HepG2 (cell line): Measurements from ENCODE around the gene FAM222A. TPM values are rescaled to one million over a fixed set of nuclear protein-coding genes. Genes with fewer than 3 reads are reported as not detected.
A peak's percentile ranks its signal among the peaks of the same experiment; 100 is the strongest.

Experiments used
- FOXA3 ChIP-seq: IDR thresholded peaks from 2 replicates; pipeline ENCODE4 v1.6.1; 2016; ENCODE audit warnings: missing genetic modification reagents, missing compliant biosample characterization
- FOXJ3 ChIP-seq: sonication (generic); formaldehyde crosslinking; IDR thresholded peaks from 2 replicates; pipeline ENCODE4 v1.4.0; 2020; ENCODE audit warnings: missing genetic modification reagents, mild to moderate bottlenecking, borderline replicate concordance
- GTF2F1 ChIP-seq: fragments of 150-350 bp; IDR thresholded peaks from 2 replicates; pipeline ENCODE4 v1.6.1; 2014; ENCODE audit warnings: low read length
- JUNB ChIP-seq: sonication (generic); formaldehyde crosslinking; IDR thresholded peaks from 2 replicates; pipeline ENCODE4 v1.8.0; 2022; ENCODE audit warnings: missing genetic modification reagents, mild to moderate bottlenecking, borderline replicate concordance
- MAFF ChIP-seq: IDR thresholded peaks from 2 replicates; pipeline ENCODE4 v1.6.1; 2011; ENCODE audit warnings: low read depth, low read length, improper control_type of control experiment
- MEF2D ChIP-seq: sonication (generic); formaldehyde crosslinking; IDR thresholded peaks from 2 replicates; pipeline ENCODE4 v1.5.1; 2020; ENCODE audit warnings: mild to moderate bottlenecking, missing genetic modification reagents
- SNAI1 ChIP-seq: sonication (generic); formaldehyde crosslinking; IDR thresholded peaks from 2 replicates; pipeline ENCODE4 v1.5.0; 2020; ENCODE audit warnings: mild to moderate bottlenecking, missing genetic modification reagents, borderline replicate concordance
- SYNCRIP ChIP-seq: fragments of 200-400 bp; formaldehyde crosslinking; IDR thresholded peaks from 2 replicates; pipeline ENCODE4 v1.6.1; 2018; ENCODE audit warnings: mild to moderate bottlenecking, low read depth, low read length; ENCODE audit not compliant: insufficient read depth
- TCF12 ChIP-seq, 2 experiments: fragments of 450-650 bp in 1 of 2; sonication (generic) in 1 of 2; formaldehyde crosslinking in 1 of 2; IDR thresholded peaks; 2 replicates each; pipeline versions ENCODE4 v1.6.1 to v1.8.0; 2017 to 2022; ENCODE audit warnings: antibody characterized with exemption in 1 of 2, mild to moderate bottlenecking in 1 of 2, missing genetic modification reagents in 1 of 2, moderate library complexity in 1 of 2
- ZFX ChIP-seq: sonication (generic); formaldehyde crosslinking; IDR thresholded peaks from 2 replicates; pipeline ENCODE4 v1.4.0; 2020; ENCODE audit warnings: mild to moderate bottlenecking, low read depth, missing genetic modification reagents, moderate library complexity
- ZIK1 ChIP-seq: sonication (generic); formaldehyde crosslinking; IDR thresholded peaks from 2 replicates; pipeline ENCODE4 v1.5.0; 2020; ENCODE audit warnings: mild to moderate bottlenecking, low read depth, missing genetic modification reagents, borderline replicate concordance
- ZNF775 ChIP-seq: sonication (generic); formaldehyde crosslinking; IDR thresholded peaks from 2 replicates; pipeline ENCODE4 v1.4.0; 2020; ENCODE audit warnings: missing genetic modification reagents, mild to moderate bottlenecking, moderate library complexity, borderline replicate concordance
- polyA plus RNA-seq, 8 experiments: library from polyadenylated mRNA; depleted of rRNA in 3 of 8; stranded (reverse) in 7 of 8; unstranded in 1 of 8; fragments of >200 nt; fragmentation: Illumina TruSeq in 4 of 8; extraction: Trizol in 4 of 8; gene quantifications; 2 replicates each; pipeline versions ENCODE4 v1.2.1 to v1.2.3, GENCODE V29; 2011 to 2016; ENCODE audit warnings: low read depth in 4 of 8, missing spikeins in 1 of 8, mixed read lengths in 1 of 8; ENCODE audit not compliant: insufficient read depth in 1 of 8
- total RNA-seq, 5 experiments: library from RNA; depleted of rRNA; stranded (reverse); fragments of >200 nt; fragmentation: Illumina TruSeq; extraction: Trizol; gene quantifications; 2 replicates each; pipeline ENCODE4 v1.2.3, GENCODE V29; 2016; ENCODE audit warnings: low read depth in 1 of 5
- TF ChIP-seq, protein P1 (sequence below): sonication (generic); formaldehyde crosslinking; IDR thresholded peaks from 2 replicates; pipeline ENCODE4 v1.4.0; 2020; ENCODE audit warnings: missing genetic modification reagents
- TF ChIP-seq, protein P2 (sequence below): sonication (generic); formaldehyde crosslinking; IDR thresholded peaks from 2 replicates; pipeline ENCODE4 v1.5.0; 2020; ENCODE audit warnings: missing genetic modification reagents
- TF ChIP-seq, protein P3 (sequence below): sonication (generic); formaldehyde crosslinking; IDR thresholded peaks from 2 replicates; pipeline ENCODE4 v1.4.0; 2020; ENCODE audit warnings: missing genetic modification reagents
- TF ChIP-seq, protein P4 (sequence below): IDR thresholded peaks from 2 replicates; pipeline ENCODE4 v1.6.1; 2016; ENCODE audit warnings: mild to moderate bottlenecking
- TF ChIP-seq, protein P5 (sequence below): sonication (generic); formaldehyde crosslinking; IDR thresholded peaks from 2 replicates; pipeline ENCODE4 v1.5.0; 2020; ENCODE audit warnings: missing genetic modification reagents

The FAM222A gene
- total and polyA plus RNA-seq, 2 of the 13 experiments (the other 11 are each of a cell fraction or from before 2014, with no cell fraction given) = 2.7 to 9.6 TPM

DNA sequence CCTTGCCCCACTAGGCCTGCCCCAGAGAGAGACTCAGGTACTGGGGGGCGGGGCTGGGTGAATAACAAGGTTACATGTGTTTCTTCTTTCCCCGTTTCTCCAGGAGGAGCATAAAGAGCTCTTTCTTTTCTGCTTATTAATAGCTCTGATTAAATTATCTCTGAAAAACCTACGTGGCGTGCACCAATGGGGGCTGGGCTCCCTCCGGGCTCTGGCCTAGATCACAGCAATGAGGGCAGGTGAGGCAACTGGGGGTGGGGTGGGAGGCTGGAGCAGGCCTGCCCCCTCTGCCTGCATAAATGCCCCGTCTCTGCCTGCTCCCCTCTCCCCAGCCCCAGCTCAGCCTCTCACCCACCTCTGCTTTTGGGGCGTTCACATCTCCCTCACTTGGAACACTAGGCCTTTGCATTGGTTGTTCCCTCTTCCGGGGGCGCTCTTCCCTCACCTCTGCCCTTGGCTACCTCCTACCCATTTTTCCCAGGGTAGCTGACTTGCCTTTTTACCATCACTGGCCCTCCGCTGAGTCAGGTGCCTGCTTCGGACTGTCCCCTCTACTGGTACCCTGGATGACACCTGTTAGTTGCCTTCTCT, 4.1 kb upstream of the FAM222A start (continued):
- TF ChIP-seq, protein P1, sequence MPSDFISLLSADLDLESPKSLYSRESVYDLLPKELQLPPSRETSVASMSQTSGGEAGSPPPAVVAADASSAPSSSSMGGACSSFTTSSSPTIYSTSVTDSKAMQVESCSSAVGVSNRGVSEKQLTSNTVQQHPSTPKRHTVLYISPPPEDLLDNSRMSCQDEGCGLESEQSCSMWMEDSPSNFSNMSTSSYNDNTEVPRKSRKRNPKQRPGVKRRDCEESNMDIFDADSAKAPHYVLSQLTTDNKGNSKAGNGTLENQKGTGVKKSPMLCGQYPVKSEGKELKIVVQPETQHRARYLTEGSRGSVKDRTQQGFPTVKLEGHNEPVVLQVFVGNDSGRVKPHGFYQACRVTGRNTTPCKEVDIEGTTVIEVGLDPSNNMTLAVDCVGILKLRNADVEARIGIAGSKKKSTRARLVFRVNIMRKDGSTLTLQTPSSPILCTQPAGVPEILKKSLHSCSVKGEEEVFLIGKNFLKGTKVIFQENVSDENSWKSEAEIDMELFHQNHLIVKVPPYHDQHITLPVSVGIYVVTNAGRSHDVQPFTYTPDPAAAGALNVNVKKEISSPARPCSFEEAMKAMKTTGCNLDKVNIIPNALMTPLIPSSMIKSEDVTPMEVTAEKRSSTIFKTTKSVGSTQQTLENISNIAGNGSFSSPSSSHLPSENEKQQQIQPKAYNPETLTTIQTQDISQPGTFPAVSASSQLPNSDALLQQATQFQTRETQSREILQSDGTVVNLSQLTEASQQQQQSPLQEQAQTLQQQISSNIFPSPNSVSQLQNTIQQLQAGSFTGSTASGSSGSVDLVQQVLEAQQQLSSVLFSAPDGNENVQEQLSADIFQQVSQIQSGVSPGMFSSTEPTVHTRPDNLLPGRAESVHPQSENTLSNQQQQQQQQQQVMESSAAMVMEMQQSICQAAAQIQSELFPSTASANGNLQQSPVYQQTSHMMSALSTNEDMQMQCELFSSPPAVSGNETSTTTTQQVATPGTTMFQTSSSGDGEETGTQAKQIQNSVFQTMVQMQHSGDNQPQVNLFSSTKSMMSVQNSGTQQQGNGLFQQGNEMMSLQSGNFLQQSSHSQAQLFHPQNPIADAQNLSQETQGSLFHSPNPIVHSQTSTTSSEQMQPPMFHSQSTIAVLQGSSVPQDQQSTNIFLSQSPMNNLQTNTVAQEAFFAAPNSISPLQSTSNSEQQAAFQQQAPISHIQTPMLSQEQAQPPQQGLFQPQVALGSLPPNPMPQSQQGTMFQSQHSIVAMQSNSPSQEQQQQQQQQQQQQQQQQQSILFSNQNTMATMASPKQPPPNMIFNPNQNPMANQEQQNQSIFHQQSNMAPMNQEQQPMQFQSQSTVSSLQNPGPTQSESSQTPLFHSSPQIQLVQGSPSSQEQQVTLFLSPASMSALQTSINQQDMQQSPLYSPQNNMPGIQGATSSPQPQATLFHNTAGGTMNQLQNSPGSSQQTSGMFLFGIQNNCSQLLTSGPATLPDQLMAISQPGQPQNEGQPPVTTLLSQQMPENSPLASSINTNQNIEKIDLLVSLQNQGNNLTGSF = no peak
- TF ChIP-seq, protein P2, sequence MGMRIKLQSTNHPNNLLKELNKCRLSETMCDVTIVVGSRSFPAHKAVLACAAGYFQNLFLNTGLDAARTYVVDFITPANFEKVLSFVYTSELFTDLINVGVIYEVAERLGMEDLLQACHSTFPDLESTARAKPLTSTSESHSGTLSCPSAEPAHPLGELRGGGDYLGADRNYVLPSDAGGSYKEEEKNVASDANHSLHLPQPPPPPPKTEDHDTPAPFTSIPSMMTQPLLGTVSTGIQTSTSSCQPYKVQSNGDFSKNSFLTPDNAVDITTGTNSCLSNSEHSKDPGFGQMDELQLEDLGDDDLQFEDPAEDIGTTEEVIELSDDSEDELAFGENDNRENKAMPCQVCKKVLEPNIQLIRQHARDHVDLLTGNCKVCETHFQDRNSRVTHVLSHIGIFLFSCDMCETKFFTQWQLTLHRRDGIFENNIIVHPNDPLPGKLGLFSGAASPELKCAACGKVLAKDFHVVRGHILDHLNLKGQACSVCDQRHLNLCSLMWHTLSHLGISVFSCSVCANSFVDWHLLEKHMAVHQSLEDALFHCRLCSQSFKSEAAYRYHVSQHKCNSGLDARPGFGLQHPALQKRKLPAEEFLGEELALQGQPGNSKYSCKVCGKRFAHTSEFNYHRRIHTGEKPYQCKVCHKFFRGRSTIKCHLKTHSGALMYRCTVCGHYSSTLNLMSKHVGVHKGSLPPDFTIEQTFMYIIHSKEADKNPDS (CRISPR knock-in tag) = no peak
- no peak for TF ChIP-seq SYNCRIP
- no peak for TF ChIP-seq ZIK1
- no peak for TF ChIP-seq MEF2D (CRISPR knock-in tag)
- no peak for TF ChIP-seq MAFF
- no peak for TF ChIP-seq JUNB (CRISPR knock-in tag)
- no peak for TF ChIP-seq FOXA3 (CRISPR knock-in tag)
- TF ChIP-seq, protein P3, sequence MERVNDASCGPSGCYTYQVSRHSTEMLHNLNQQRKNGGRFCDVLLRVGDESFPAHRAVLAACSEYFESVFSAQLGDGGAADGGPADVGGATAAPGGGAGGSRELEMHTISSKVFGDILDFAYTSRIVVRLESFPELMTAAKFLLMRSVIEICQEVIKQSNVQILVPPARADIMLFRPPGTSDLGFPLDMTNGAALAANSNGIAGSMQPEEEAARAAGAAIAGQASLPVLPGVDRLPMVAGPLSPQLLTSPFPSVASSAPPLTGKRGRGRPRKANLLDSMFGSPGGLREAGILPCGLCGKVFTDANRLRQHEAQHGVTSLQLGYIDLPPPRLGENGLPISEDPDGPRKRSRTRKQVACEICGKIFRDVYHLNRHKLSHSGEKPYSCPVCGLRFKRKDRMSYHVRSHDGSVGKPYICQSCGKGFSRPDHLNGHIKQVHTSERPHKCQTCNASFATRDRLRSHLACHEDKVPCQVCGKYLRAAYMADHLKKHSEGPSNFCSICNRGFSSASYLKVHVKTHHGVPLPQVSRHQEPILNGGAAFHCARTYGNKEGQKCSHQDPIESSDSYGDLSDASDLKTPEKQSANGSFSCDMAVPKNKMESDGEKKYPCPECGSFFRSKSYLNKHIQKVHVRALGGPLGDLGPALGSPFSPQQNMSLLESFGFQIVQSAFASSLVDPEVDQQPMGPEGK (CRISPR knock-in tag) = 0 out of 2 replicates have a peak, but pooled peaks have one; percentile 19
- TF ChIP-seq SNAI1 (CRISPR knock-in tag) = no peak
- no peak for TF ChIP-seq GTF2F1
- no peak for TF ChIP-seq ZNF775 (CRISPR knock-in tag)
- TF ChIP-seq, protein P4, sequence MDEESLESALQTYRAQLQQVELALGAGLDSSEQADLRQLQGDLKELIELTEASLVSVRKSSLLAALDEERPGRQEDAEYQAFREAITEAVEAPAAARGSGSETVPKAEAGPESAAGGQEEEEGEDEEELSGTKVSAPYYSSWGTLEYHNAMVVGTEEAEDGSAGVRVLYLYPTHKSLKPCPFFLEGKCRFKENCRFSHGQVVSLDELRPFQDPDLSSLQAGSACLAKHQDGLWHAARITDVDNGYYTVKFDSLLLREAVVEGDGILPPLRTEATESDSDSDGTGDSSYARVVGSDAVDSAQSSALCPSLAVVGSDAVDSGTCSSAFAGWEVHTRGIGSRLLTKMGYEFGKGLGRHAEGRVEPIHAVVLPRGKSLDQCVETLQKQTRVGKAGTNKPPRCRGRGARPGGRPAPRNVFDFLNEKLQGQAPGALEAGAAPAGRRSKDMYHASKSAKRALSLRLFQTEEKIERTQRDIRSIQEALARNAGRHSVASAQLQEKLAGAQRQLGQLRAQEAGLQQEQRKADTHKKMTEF = no peak
- TF ChIP-seq FOXJ3 (CRISPR knock-in tag) = no peak
- peak; percentile 56 for TF ChIP-seq ZFX (CRISPR knock-in tag)
- TF ChIP-seq TCF12 (IDR thresholded peaks at IDR 0.05) = no peak
- TF ChIP-seq TCF12 (CRISPR knock-in tag; IDR thresholded peaks at IDR 0.05) = no peak
- TF ChIP-seq, protein P5, sequence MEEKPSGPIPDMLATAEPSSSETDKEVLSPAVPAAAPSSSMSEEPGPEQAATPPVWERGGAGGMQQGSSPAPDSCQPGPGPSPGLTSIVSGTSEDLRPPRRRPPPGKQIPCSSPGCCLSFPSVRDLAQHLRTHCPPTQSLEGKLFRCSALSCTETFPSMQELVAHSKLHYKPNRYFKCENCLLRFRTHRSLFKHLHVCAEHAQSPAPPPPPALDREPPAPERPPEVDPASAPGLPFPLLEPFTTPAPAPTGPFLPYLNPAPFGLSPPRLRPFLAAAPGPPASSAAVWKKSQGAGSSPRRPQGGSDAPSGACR (CRISPR knock-in tag) = no peak
